HEK293 (cell line): Measurements from ENCODE around the gene TMOD1.

ENCODE experiments used
- CTCF ChIP-seq: fragments of 450-650 bp; formaldehyde crosslinking; IDR thresholded peaks from 2 replicates; pipeline ENCODE4 v1.5.1; 2016; ENCODE audit warnings: missing biosample characterization, missing genetic modification characterization
- PRDM10 ChIP-seq: fragments of 450-650 bp; formaldehyde crosslinking; IDR thresholded peaks from 2 replicates; pipeline ENCODE4 v1.5.1; 2016; ENCODE audit warnings: missing biosample characterization, missing genetic modification characterization
- TSHZ1 ChIP-seq: fragments of 450-650 bp; formaldehyde crosslinking; IDR thresholded peaks from 2 replicates; pipeline ENCODE4 v1.5.1; 2016; ENCODE audit warnings: missing biosample characterization, missing genetic modification characterization, borderline replicate concordance
- ZBTB11 ChIP-seq: fragments of 450-650 bp; formaldehyde crosslinking; conservative IDR thresholded peaks from 2 replicates; pipeline ENCODE4 v1.5.1; 2016; ENCODE audit warnings: low read depth, missing biosample characterization, missing genetic modification characterization
- ZBTB17 ChIP-seq: fragments of 450-650 bp; formaldehyde crosslinking; IDR thresholded peaks from 2 replicates; pipeline ENCODE4 v1.5.1; 2016; ENCODE audit warnings: missing biosample characterization, missing genetic modification characterization
- ZBTB48 ChIP-seq: fragments of 450-650 bp; formaldehyde crosslinking; IDR thresholded peaks from 2 replicates; pipeline ENCODE4 v1.5.1; 2016; ENCODE audit warnings: missing biosample characterization, missing genetic modification characterization
- ZBTB49 ChIP-seq: fragments of 450-650 bp; formaldehyde crosslinking; IDR thresholded peaks from 2 replicates; pipeline ENCODE4 v1.5.1; 2016; ENCODE audit warnings: missing biosample characterization, missing genetic modification characterization, low read depth
- ZNF184 ChIP-seq: fragments of 450-650 bp; IDR thresholded peaks from 2 replicates; pipeline ENCODE4 v1.5.1; 2018; ENCODE audit warnings: missing biosample characterization, mild to moderate bottlenecking, missing genetic modification characterization
- ZNF202 ChIP-seq: fragments of 450-650 bp; formaldehyde crosslinking; IDR thresholded peaks from 2 replicates; pipeline ENCODE4 v1.5.1; 2016; ENCODE audit warnings: missing biosample characterization, missing genetic modification characterization, borderline replicate concordance
- ZNF274 ChIP-seq, 2 experiments: fragments of 200-500 bp in 1 of 2; fragments of 450-650 bp in 1 of 2; sonication (Bioruptor generic) in 1 of 2; formaldehyde crosslinking in 1 of 2; IDR thresholded peaks; 2 replicates each; pipeline versions ENCODE4 v1.5.1 to v1.6.1; 2014 to 2016; ENCODE audit warnings: borderline replicate concordance in 1 of 2, inconsistent platforms in 1 of 2, low read length in 1 of 2, missing biosample characterization in 1 of 2, missing genetic modification characterization in 1 of 2
- ZNF37A ChIP-seq: fragments of 450-650 bp; IDR thresholded peaks from 2 replicates; pipeline ENCODE4 v1.5.1; 2018; ENCODE audit warnings: missing biosample characterization, missing genetic modification characterization
- ZNF510 ChIP-seq: fragments of 450-650 bp; formaldehyde crosslinking; IDR thresholded peaks from 2 replicates; pipeline ENCODE4 v1.5.1; 2018; ENCODE audit warnings: mild to moderate bottlenecking, missing genetic modification characterization, missing biosample characterization; ENCODE audit not compliant: insufficient replicate concordance

- TF ChIP-seq CTCF (tag by site-specific recombination) (no peak), TSHZ1 (no peak), PRDM10 (tag by site-specific recombination) (no peak), ZNF184 (no peak), ZBTB11 (tag by site-specific recombination) (no peak), ZNF202 (tag by site-specific recombination) (no peak), ZBTB48 (tag by site-specific recombination) (no peak), ZNF274 (IDR thresholded peaks at IDR 0.05; ENCODE audit: low read length) (no peak), ZNF274 (tag by site-specific recombination; IDR thresholded peaks at IDR 0.05; ENCODE audit: borderline replicate concordance) (no peak), ZBTB49 (tag by site-specific recombination) (no peak), ZNF510 (no peak), ZNF37A (no peak), ZBTB17 (no peak)
Measured at GRCh38 chr9:97519441-97519970, 18.0 kb downstream of the TMOD1 start.
